OCI-LY1 (cell line): ENCODE measurements around the gene RGS21.

ENCODE experiments used
- H2AFZ ChIP-seq: fragments of 200-600 bp; sonication (generic), shearing (Covaris generic); 2 replicates; pipeline ENCODE4 v1.6.0; 2014; ENCODE audit warnings: antibody characterized with exemption, mild to moderate bottlenecking, low read length
- H3F3A ChIP-seq: fragments of 200-600 bp; sonication (generic), shearing (Covaris generic); 2 replicates; pipeline ENCODE4 v1.6.0; 2014; ENCODE audit warnings: mild to moderate bottlenecking, antibody characterized with exemption, low read length, moderate library complexity; ENCODE audit not compliant: insufficient read depth
- H3K27ac ChIP-seq: fragments of 200-600 bp; sonication (generic); 2 replicates; pipeline ENCODE4 v1.5.1; 2014; ENCODE audit warnings: low read length, mixed run types, mild to moderate bottlenecking, low read depth; ENCODE audit not compliant: poor library complexity, severe bottlenecking
- H3K27me3 ChIP-seq: fragments of 200-600 bp; sonication (generic); 2 replicates; pipeline ENCODE4 v1.6.0; 2014; ENCODE audit warnings: antibody characterized with exemption, mild to moderate bottlenecking, low read length, moderate library complexity; ENCODE audit not compliant: insufficient read depth
- H3K36me3 ChIP-seq: fragments of 200-600 bp; sonication (generic); 2 replicates; pipeline ENCODE4 v1.6.1; 2014; ENCODE audit warnings: mild to moderate bottlenecking, antibody characterized with exemption, low read length, moderate library complexity, mixed read lengths; ENCODE audit not compliant: insufficient read depth
- H3K4me1 ChIP-seq: fragments of 200-600 bp; sonication (generic); 2 replicates; pipeline ENCODE4 v1.5.1; 2014; ENCODE audit warnings: mild to moderate bottlenecking, low read length, moderate library complexity; ENCODE audit not compliant: insufficient read depth, severe bottlenecking
- H3K4me2 ChIP-seq: fragments of 200-600 bp; sonication (generic), shearing (Covaris generic); 2 replicates; pipeline ENCODE4 v1.6.1; 2014; ENCODE audit warnings: low read length
- H3K4me3 ChIP-seq: fragments of 200-600 bp; sonication (generic); 2 replicates; pipeline ENCODE4 v1.5.1; 2014; ENCODE audit warnings: low read length, low read depth, mild to moderate bottlenecking, mixed read lengths; ENCODE audit not compliant: poor library complexity, severe bottlenecking
- H3K79me2 ChIP-seq: fragments of 200-600 bp; shearing (Covaris generic); 2 replicates; pipeline ENCODE4 v1.6.1; 2016; ENCODE audit warnings: mixed run types, low read length, mixed read lengths; ENCODE audit not compliant: insufficient read depth
- H3K9ac ChIP-seq: fragments of 200-600 bp; sonication (generic), shearing (Covaris generic); 2 replicates; pipeline ENCODE4 v1.6.1; 2014; ENCODE audit warnings: mild to moderate bottlenecking, low read length, mixed read lengths
- H3K9me2 ChIP-seq: fragments of 200-600 bp; sonication (generic), shearing (Covaris generic); 2 replicates; pipeline ENCODE4 v1.6.1; 2014; ENCODE audit warnings: low read depth, mild to moderate bottlenecking, low read length, mixed read lengths
- H3K9me3 ChIP-seq: fragments of 200-600 bp; shearing (Covaris generic); 2 replicates; pipeline ENCODE4 v1.6.1; 2014; ENCODE audit warnings: low read length, mixed read lengths
- H4K20me1 ChIP-seq: fragments of 200-600 bp; sonication (generic), shearing (Covaris generic); 2 replicates; pipeline ENCODE4 v1.6.0; 2016; ENCODE audit warnings: mild to moderate bottlenecking, low read length; ENCODE audit not compliant: insufficient read depth
- CTCF ChIP-seq: fragments of 200-600 bp; sonication (generic), shearing (Covaris generic); IDR thresholded peaks from 2 replicates; pipeline ENCODE4 v1.5.1; 2017; ENCODE audit warnings: mild to moderate bottlenecking, antibody characterized with exemption, low read length, moderate library complexity, mixed read lengths
- EZH2 ChIP-seq: fragments of 200-600 bp; sonication (generic), shearing (Covaris generic); IDR thresholded peaks from 2 replicates; pipeline ENCODE4 v1.8.0; 2017; ENCODE audit warnings: borderline replicate concordance, mixed run types, mild to moderate bottlenecking, antibody characterized with exemption, low read length, moderate library complexity, mixed read lengths

RGS21 gene

GRCh38 chr1:192272732-192273131, 44.1 kb upstream of the RGS21 start:
- no peak for TF ChIP-seq CTCF
- no peak for TF ChIP-seq EZH2
- no peak overlapping the region for H3K27ac ChIP-seq
- no peaks in the 10 kb centered on the region for H3K4me1 ChIP-seq
- no peaks in the 10 kb centered on the region for H3K27me3 ChIP-seq
- H3F3A ChIP-seq: no peaks in the 10 kb centered on the region
- no peaks in the 10 kb centered on the region for H3K79me2 ChIP-seq
- no peak overlapping the region for H2AFZ ChIP-seq
- H3K4me2 ChIP-seq: no peak overlapping the region
- no peaks in the 10 kb centered on the region for H4K20me1 ChIP-seq
- no peak overlapping the region for H3K9ac ChIP-seq
- H3K9me3 ChIP-seq: no peaks in the 10 kb centered on the region
- no peak overlapping the region for H3K4me3 ChIP-seq
- no peaks in the 10 kb centered on the region for H3K9me2 ChIP-seq
- no peaks in the 10 kb centered on the region for H3K36me3 ChIP-seq

- TF ChIP-seq EZH2: no peak
- TF ChIP-seq CTCF: no peak
- Histone ChIP-seq H3K36me3 (no peaks in the 10 kb centered on the region), H3K27me3 (no peaks in the 10 kb centered on the region), H3K4me2 (no peak overlapping the region), H3K27ac (no peak overlapping the region), H4K20me1 (no peaks in the 10 kb centered on the region), H3K9me3 (no peaks in the 10 kb centered on the region), H3F3A (no peaks in the 10 kb centered on the region), H3K79me2 (no peaks in the 10 kb centered on the region), H3K9ac (no peak overlapping the region), H3K9me2 (no peaks in the 10 kb centered on the region), H3K4me1 (no peaks in the 10 kb centered on the region), H2AFZ (no peak overlapping the region), H3K4me3 (no peak overlapping the region)
Measured at GRCh38 chr1:192274588-192274987, 42.2 kb upstream of the RGS21 start.

- Histone ChIP-seq H3K9ac (no peak overlapping the region), H3K27me3 (no peaks in the 10 kb centered on the region), H3K9me3 (no peaks in the 10 kb centered on the region), H3K4me1 (no peaks in the 10 kb centered on the region), H3K4me2 (no peak overlapping the region), H3K4me3 (no peak overlapping the region), H3K9me2 (no peaks in the 10 kb centered on the region), H2AFZ (no peak overlapping the region), H3K79me2 (no peaks in the 10 kb centered on the region), H3K36me3 (no peaks in the 10 kb centered on the region), H3K27ac (no peak overlapping the region), H3F3A (no peaks in the 10 kb centered on the region), H4K20me1 (no peaks in the 10 kb centered on the region)
- TF ChIP-seq EZH2: no peak
Measured at GRCh38 chr1:192277635-192278034, 39.2 kb upstream of the RGS21 start.

GRCh38 chr1:192284927-192285326, 31.9 kb upstream of the RGS21 start:
- Histone ChIP-seq H3K4me3 (no peak overlapping the region), H3K27ac (no peak overlapping the region), H3K9me3 (peaks cover 3% of the 10 kb centered on the region; the same call in 1 of the 2 replicates), H3K4me2 (no peak overlapping the region), H2AFZ (no peak overlapping the region), H3K36me3 (no peaks in the 10 kb centered on the region), H3K9me2 (no peaks in the 10 kb centered on the region), H4K20me1 (no peaks in the 10 kb centered on the region), H3K27me3 (no peaks in the 10 kb centered on the region), H3K4me1 (no peaks in the 10 kb centered on the region), H3K9ac (no peak overlapping the region), H3K79me2 (no peaks in the 10 kb centered on the region), H3F3A (no peaks in the 10 kb centered on the region)
- no peak for TF ChIP-seq EZH2
- no peak for TF ChIP-seq CTCF
